Measurements from ENCODE around the gene PLCH1.
"Not testable (repeated sequence)": the region's sequence is repeated elsewhere in the genome, so short reads cannot be mapped to it uniquely, and the experiment has no call there.

PLCH1 gene

DNA sequence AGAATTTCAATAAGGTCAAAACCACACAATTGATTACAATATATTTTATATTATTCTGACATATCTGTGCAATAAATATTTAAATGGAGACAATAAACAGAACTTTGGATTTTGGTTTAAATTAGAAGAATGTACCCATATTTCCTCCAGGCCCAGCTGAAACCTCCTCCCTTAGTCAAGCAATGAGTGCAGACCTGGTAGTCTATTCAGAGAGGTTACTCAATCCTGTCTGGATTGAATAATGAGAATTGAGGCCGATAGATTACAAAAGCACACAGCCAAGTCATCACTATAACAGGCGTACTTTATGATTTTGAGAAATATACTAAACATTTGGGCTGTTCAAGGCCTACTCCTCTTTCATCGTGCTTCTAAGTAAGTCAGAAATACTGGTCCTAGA is 336.9 kb downstream of the PLCH1 start:
- DNase-seq, result no peak

DNA sequence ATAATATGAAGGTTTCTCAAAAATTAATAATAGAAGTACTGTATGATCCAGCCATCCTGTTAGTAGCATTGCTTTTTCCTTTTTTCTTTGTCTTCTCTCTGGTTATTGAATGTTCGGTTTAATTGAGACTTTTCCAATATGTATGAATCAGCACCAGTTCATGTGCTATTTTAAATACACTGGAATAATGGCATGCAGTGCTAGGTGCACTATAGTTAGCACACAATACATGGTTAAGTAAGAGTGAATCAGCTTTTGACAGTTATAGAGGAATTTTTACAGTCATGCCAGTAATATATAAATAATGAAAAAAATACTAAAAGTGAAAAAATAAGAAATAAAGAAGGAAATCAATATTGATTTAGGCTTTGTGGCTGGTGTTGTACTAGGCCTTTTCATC is 337.5 kb downstream of the PLCH1 start:
- DNase-seq, result no peak

DNA sequence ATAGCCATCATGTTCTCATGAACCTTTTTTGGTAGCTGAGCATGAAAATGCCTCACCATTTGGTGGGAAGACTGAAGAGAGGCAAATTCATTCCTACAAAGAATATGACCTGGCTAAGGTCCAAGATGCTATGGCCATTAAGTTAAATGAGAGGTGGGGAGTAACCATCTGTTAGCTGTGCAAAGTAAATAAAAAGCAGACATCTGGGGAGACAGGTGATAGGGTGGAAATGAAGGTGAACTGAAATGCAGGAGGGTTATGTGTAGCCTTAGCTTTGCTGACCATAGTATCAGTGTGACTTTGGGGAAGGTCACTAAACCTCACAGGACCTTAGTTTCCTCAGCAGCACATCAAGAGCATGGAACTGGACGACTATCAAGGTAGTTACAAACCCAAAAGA is 340.4 kb downstream of the PLCH1 start:
- DNase-seq, result no peak

GRCh38 chr3:155402656-155403055 is 342.2 kb downstream of the PLCH1 start:
- no peak for DNase-seq

DNA sequence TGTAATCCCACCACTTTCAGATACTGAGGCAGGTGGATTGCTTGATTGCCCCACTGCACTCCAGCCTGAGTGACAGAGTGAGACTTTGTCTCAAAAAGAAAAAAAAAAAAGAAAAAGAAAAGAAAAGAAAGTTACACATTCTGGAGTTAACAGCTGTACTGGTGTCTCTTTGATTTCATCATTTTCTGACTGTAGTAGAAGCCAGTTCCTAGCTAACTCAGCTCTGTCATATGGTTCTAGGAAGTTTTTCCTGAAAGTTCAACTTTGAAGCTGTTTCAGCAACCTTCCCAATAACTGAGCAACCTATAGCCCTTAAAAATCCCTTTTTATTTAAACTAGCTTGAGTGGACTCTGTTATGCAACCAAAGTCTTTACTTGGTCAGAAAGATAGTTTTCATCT is 346.8 kb downstream of the PLCH1 start:
- DNase-seq, result no peak

DNA sequence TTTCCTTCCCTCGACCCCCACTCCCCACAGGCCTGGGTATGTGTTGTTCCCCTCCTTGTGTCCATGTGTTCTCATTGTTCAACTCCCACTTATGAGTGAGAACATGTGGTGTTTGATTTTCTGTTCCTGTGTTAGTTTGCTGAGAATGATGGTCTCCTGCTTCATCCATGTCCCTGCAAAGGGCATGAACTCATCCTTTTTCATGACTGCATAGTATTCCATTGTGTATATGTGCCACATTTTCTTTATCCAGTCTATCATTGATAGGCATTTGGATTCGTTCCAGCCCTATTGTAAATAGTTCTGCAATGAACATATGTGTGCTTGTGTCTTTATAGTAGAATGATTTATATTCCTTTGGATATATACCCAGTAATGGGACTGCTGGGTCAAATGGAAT is 350.0 kb downstream of the PLCH1 start:
- not testable (repeated sequence) for DNase-seq

DNA sequence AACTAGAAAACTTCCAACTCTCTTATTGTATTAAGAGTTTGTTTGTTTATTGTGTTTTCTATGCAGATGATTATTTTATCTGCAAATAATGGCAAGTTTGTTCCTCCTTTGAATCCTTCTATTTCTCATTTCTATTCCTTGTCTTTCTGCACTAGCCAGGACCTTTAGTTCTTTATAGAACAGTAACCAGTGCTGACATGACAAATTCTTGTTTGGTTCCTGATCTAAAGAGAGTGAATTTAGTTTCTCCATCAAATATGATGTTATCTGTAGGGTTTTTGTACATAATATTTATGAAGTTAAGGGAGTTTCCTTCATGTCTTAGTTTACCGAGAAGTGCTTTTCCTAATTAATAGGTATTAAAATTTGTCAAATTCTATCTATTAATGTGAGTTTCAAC is 350.6 kb downstream of the PLCH1 start:
- DNase-seq, result no peak

- no peak for DNase-seq
These were observed 351.6 kb downstream of the PLCH1 start for GRCh38 chr3:155393316-155393715.

DNA sequence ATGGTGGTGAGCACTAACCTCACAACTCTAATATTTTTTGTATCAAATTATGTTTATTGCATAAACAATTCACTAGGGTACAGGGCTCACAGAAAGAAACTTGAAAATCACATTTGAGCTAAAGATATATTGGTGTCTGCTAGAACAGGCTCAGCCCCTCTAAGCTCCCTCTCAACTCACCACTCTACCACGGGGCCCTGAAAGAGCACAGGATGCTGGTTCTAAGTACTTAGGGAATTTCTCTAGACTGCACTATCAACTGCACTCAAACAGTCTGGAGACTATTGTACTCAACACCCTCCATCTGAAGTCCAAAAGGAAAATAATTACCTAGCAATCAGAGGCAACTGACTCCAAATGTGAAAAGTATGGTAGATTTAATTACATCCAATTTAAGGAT is 352.7 kb downstream of the PLCH1 start:
- no peak for DNase-seq

DNA sequence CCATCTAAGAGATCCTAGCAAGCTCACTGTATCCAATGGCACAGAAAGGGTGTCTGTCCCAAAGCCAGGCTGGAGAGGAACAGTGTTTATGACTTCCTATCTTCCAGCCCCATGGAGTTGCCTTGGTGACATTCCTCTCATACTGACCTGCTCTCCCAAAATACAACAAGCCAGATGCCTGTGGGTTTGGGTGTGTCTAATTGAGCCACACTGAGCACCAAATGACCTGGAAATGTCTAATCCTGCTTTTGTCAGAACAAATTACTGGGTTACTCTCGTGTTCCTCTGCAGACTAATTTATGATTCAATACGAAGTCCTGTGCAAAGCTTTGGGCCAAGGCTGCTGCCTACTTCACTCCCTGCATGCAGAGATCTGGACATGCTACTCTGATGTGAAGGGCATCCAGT is 353.3 kb downstream of the PLCH1 start:
- DNase-seq, result no peak

- no peak for DNase-seq
These were observed 353.8 kb downstream of the PLCH1 start for GRCh38 chr3:155391104-155391503.

GRCh38 chr3:155390351-155390750 is 354.5 kb downstream of the PLCH1 start:
- DNase-seq, result no peak

GRCh38 chr3:155388417-155388816 is 356.5 kb downstream of the PLCH1 start:
- DNase-seq, result no peak

DNA sequence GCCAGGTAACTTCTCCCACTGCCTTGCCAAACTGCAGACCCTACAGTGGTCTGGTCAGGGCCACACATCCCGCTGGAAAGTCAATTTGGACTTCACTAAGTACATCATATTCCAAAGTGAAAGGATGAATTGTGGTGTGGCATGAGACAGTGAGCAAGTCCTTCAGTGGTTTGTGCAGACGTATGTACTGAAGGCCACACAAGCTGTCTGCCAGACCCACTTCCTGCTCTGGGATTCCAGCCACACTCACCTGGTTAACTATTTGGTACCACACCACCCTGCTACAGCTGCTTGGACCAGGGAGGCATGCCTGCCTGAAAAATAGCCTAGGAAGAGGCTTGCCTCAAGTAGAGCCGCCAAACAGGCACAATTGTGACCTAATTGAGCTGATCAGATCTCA is 357.3 kb downstream of the PLCH1 start:
- DNase-seq, result no peak

- no peak for DNase-seq
These were observed 358.0 kb downstream of the PLCH1 start for GRCh38 chr3:155386919-155387318.

- no peak for DNase-seq
These were observed 358.8 kb downstream of the PLCH1 start for GRCh38 chr3:155385896-155386625.

DNA sequence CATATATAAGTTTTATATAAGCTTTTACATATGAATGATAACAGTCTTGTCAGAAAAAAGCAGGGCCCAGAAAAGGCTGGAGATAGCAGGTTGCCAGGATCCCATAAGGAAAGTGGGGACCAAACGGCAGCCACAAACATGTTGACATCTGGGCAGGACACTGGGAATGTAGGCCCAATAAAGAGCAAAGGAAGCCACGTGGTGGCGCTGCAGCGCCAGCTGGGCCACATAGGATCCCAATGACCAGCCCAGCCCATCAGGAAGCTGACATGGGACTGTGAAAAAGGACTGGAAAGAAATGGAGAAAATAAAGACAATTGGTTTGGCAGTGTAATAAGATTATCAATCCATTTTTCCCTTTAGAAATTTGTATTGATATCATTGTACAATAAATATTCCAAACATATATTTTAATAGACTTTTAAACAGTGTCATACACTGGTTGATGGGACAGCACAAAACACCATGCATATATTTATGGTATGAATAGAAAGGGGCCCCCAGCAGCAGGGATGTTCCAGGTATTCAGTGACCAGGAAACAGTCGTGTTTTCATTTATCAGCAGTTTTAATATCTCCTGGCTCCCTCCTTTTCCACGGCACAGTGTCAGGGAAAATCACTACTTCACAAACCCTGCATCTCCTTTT is 362.4 kb downstream of the PLCH1 start:
- no peak for DNase-seq

GRCh38 chr3:155377847-155378246 is 367.0 kb downstream of the PLCH1 start:
- DNase-seq, result no peak

- no peak for DNase-seq
These were observed 367.8 kb downstream of the PLCH1 start for GRCh38 chr3:155377071-155377470.

- no peak for DNase-seq
These were observed 372.6 kb downstream of the PLCH1 start for GRCh38 chr3:155372281-155372680.

- no peak for DNase-seq
These were observed 373.9 kb downstream of the PLCH1 start for GRCh38 chr3:155370764-155371503.

DNA sequence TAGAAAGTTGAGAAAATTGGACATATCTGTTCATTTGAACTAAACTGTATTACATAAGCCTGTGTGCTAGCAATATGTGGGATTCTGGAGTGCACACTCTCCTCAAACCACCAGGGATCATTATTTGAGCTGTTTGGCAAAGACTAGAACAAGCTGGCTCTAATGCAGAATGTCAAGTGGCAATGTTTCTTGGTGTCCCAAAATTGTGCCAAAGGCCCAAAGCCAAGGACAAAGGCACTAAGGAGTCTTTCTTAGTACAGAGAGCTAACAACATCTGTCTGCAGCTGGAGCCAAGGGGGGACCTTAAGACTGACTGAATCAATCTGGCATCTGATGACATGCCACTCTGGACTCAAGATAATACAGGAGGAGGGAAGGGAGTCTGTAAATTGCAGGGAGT is 374.7 kb downstream of the PLCH1 start:
- DNase-seq, result no peak

DNA sequence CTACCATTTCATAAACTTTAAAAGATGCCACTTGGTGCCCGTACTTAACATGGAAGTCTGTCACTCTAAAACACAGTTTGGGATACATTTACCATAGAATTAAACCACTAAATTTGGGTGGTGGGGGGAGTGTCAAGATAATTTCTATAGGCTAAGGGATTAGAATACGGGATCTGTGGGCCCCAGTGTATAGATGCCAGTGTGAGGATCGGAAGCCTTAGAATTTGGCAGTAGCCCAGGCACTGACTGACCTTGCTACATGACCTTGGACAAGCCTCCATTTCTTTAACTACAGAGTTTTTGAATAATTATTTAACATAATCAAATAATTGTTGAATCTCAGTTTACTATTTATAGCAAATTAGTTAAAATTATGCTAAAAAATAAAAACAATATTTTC is 375.1 kb downstream of the PLCH1 start:
- no peak for DNase-seq

DNA sequence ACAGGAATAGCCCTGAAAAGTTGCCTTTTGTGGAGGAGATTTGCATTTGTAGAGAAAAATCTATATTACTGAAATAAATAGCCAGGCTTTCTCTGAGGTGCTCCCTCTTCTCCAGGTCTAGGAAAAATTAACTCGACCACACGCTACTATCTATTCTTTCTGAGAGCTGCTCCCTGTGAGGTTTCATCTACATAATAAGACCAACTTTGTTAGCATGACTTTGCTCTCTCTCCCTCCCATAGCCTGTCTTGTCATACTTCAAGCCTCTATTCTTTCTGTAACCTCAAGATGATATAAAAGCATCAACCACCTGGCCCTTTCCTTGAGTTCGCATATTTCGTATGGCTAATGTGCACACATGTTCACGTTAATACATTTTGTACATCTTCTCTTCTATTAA is 375.6 kb downstream of the PLCH1 start:
- DNase-seq, result no peak

Data from activated CD4-positive, alpha-beta T cell treated with anti-CD3 and anti-CD28 coated beads, Interleukin-2, amount 50 U/mL, for 4 hours (primary cell).